GM12891 (cell line): ENCODE results near the gene CREB5.

ENCODE experiments used
- DNase-seq: peaks from one replicate; pipeline ENCODE4 v3.0.0; 2011; ENCODE audit warnings: low spot score; ENCODE audit not compliant: insufficient read length
- FAIRE-seq: peaks from 2 replicates; lab custom pipeline; 2011; peaks lifted over from hg19 to GRCh38; lab: Jason Lieb, UNC
- PAX5 ChIP-seq: IDR thresholded peaks from 2 replicates; pipeline ENCODE4 v1.6.1; 2011; ENCODE audit warnings: low read length, moderate library complexity, mild to moderate bottlenecking; ENCODE audit not compliant: insufficient read depth, severe bottlenecking
- POLR2A ChIP-seq: IDR thresholded peaks from 2 replicates; pipeline ENCODE4 v1.6.1; 2011; ENCODE audit warnings: low read depth, low read length, control low read depth
- POLR2AphosphoS5 ChIP-seq: IDR thresholded peaks from 2 replicates; pipeline ENCODE4 v1.6.1; 2011; ENCODE audit warnings: low read depth, low read length, control low read depth
- POU2F2 ChIP-seq: IDR thresholded peaks from 2 replicates; pipeline ENCODE4 v1.6.1; 2011; ENCODE audit warnings: low read depth, mild to moderate bottlenecking, control low read depth, low read length, moderate library complexity
- SPI1 ChIP-seq: IDR thresholded peaks from 2 replicates; pipeline ENCODE4 v1.6.1; 2011; ENCODE audit warnings: low read depth, low read length, control low read depth
- TAF1 ChIP-seq: IDR thresholded peaks from 2 replicates; pipeline ENCODE4 v1.6.1; 2011; ENCODE audit warnings: low read depth, low read length, control low read depth

CREB5 gene

DNA sequence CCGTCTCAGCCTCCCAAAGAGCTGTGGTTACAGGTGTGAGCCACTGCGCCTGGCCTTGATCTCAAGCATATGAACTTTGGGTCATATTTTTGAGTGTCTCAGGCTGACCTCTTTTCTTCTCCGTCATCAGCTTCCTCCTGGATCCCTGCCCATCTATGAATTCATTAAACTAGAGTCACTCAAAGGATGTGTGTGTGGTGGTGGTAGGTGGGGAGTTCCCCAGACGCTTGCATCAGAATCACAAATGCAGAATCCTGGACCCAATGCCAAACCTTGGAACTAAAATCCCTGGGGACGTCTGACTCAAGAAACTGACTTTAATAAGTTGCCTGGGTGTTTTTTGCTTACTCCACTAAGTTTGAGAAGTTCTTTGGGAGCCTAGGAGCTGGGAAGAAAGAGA lies 6.7 kb upstream of the CREB5 start:
- no peak for FAIRE-seq
- TF ChIP-seq POLR2AphosphoS5: no peak
- no peak for TF ChIP-seq POU2F2
- TF ChIP-seq SPI1: no peak
- no peak for TF ChIP-seq PAX5
- TF ChIP-seq TAF1: no peak
- TF ChIP-seq POLR2A: no peak
- no peak for DNase-seq

DNA sequence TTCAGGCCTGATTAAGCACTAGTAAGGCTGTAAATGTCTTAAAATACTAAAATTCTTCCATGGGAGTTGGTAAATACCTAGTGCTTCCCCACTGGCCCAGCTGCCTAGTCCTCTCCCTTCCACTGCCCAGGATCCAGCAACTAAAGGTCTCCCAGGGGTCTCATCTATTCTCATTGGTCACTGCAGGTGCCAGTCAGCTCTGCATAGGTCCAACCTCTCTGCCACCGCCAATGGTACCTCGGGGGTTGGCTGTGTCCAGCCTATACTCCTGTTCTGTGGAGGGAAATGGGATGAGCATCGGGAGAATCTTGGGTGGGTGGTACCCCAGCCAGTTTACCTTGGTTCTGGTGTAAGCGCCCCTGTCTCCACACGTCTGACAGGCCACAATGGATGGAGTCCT lies 6.1 kb upstream of the CREB5 start:
- no peak for FAIRE-seq
- no peak for DNase-seq
- no peak for TF ChIP-seq PAX5
- TF ChIP-seq POLR2A: no peak
- no peak for TF ChIP-seq POLR2AphosphoS5
- no peak for TF ChIP-seq SPI1
- no peak for TF ChIP-seq POU2F2
- no peak for TF ChIP-seq TAF1

DNA sequence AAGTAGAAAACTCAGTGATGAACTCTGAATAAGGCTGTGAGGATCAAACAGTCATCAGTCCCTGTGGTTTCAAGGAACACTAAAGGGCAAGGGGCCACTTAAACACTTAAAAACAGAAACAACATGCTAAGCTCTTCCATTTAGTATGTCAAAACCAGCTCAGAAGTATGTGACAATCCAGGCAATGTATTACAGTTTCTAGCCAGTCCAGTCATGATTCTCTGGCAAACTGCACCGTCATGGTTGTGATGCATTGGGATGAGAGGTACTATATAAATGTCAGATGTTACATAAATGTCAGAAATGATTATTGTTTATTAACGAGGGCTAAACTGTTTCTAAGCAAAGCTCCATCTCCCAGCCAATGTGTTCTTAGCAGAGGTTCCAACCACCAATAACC lies 4.7 kb upstream of the CREB5 start:
- DNase-seq: no peak
- no peak for TF ChIP-seq POU2F2
- no peak for TF ChIP-seq TAF1
- TF ChIP-seq PAX5: no peak
- no peak for TF ChIP-seq SPI1
- TF ChIP-seq POLR2AphosphoS5: no peak
- no peak for TF ChIP-seq POLR2A
- no peak for FAIRE-seq

GRCh38 chr7:28408105-28408959 lies 4.0 kb upstream of the CREB5 start:
- FAIRE-seq (no peak), DNase-seq (peak; percentile 6)
- TF ChIP-seq TAF1 (no peak), POU2F2 (no peak), POLR2A (no peak), SPI1 (no peak)

- FAIRE-seq: no peak
- no peak for TF ChIP-seq POLR2AphosphoS5
- TF ChIP-seq TAF1: peak; percentile 62
- peak; percentile 31; the same call in 1 of the 2 replicates for TF ChIP-seq POLR2A
- no peak for TF ChIP-seq PAX5
- peak; percentile 31 for DNase-seq
These were observed 3.2 kb upstream of the CREB5 start for GRCh38 chr7:28408960-28409715.

DNA sequence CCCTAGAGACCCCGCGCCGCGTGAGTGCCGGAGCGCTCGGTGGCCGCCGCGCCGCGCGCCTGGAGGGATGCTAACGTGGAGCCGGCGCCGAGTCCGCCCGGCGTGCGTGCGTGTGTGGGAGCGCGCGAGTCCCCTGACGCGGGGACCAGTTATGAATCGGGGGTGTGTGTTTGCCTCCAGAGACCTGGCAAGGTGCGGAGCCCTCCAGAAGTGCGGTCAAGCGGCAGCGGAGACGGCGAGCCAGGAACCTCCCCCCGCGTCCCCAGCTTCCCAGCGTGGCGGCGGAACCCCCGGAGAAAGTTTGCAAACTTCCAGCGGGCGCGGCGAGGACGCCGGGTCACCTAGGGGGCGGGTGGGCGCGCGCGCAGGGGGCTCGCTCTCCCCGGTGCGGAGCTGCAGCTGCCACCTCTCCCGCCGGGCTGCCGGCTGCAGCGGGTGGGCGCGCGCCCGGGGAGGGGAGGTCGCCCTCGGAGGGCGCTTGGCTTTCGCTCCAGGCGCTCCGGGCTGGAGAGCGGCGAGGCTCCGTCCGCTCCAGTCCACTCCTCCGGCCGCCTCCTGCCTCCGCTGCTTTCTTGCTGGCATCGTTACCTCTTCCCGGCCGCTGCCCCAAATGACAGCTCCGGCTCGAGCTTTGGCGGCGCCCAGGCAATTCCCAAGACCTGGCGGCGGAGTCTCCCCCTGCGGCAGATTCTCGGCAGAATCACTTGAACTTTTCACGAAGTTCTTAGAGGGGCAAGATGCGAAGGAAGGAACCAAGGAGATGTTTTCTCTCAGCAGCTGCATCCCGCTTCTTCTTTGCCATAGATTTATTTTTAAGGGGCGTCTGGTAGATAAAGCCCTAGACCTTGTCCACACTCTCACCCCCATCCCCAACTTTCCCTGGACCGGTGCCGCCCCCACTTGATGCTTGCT lies 2.3 kb upstream of the CREB5 start:
- no peak for TF ChIP-seq POLR2AphosphoS5
- 0 out of 2 replicates have a peak, but pooled peaks have one; percentile 3 for TF ChIP-seq POLR2A
- DNase-seq: peak; percentile 1
- FAIRE-seq: no peak

DNA sequence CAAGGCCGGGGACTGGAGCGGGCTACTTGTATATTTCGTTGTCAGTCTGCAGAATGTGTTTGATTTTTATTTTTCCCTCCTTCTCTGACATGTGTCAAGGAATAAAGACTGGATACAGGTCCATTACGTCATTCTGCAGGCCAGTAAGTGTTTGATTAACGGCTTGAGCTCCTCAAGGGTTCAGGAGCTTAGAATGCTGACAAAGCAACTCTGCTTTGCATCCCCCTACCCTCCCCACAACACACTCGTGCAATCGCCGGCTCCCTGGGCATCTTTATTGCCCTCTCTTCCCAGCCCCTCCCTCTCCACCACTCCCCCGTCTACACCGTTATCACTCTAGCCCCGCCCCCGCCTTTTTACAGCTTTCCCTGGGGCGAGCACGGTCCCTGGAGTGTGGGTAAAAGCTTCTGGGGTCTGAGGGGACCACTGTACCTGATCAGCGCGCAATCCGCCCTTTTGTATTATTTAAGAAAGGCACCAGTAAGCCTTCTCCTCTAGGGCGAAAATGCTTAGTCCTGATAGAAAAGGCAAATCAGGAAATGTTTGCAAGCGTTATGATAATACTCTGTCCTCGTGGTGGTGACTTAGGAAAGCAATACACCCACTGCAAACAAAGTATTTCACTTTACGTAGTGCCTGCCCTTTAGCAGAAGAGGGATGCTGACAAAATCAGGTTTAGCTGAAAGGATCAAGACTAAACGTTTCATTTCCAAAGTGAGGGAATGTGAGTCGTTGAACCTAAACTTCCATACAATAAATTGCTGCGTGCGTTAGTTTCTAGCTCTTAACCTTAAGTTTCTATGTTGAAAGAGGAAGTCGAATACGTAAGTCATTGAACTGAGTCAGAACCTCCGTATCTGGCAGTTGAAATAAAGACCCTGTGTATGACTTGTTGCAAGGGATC lies 1.4 kb upstream of the CREB5 start:
- FAIRE-seq: no peak
- TF ChIP-seq POU2F2: 0 out of 2 replicates have a peak, but pooled peaks have one; percentile 25
- no peak; the same call in none of the 2 replicates for TF ChIP-seq TAF1
- no peak for TF ChIP-seq PAX5
- TF ChIP-seq POLR2A: peak; percentile 80
- peak; percentile 93 for TF ChIP-seq SPI1
- peak; percentile 80; the same call in 1 of the 2 replicates for TF ChIP-seq POLR2AphosphoS5
- no peak for DNase-seq

- FAIRE-seq (no peak), DNase-seq (no peak)
- TF ChIP-seq POU2F2 (no peak), POLR2AphosphoS5 (no peak), SPI1 (no peak)
These were observed 693 bp downstream of the CREB5 start for GRCh38 chr7:28413011-28413410.
